Endothelial cell of umbilical vein (primary cell): Measurements from ENCODE around the gene MIXL1. TPM values are rescaled to one million over a fixed set of nuclear protein-coding genes. Genes with fewer than 3 reads are reported as not detected.

ENCODE experiments used
- BruUV-seq: library from RNA; stranded (reverse); fragments of 400-500 nt; replicated peaks from 2 replicates; lab custom pipeline; 2021; lab: Mats Ljungman, UMichigan
- CTCF ChIA-PET: fragments of 300-600, 350-600 bp; sonication (Branson Sonifier 250); formaldehyde crosslinking; loops from one replicate; lab custom pipeline; 2021; ENCODE audit warnings: antibody characterized with exemption, inconsistent platforms; lab: Charles Lee
- POLR2A ChIA-PET: fragments of 300-600, 350-600 bp; sonication (Branson Sonifier 250); formaldehyde crosslinking; loops from one replicate; lab custom pipeline; 2021; ENCODE audit warnings: antibody characterized with exemption, inconsistent platforms; lab: Charles Lee
- DNase-seq: peaks from one replicate; pipeline ENCODE4 v3.0.0-alpha.2; 2011; ENCODE audit warnings: low read depth, low spot score
- FAIRE-seq: peaks from 2 replicates; lab custom pipeline; 2011; peaks lifted over from hg19 to GRCh38; lab: Jason Lieb, UNC
- H2AFZ ChIP-seq: 2 replicates; pipeline ENCODE4 v1.6.0; 2012; ENCODE audit warnings: low read depth, low read length, control low read depth, inconsistent platforms
- H3K27ac ChIP-seq: 2 replicates; pipeline ENCODE4 v1.5.1; 2011; ENCODE audit warnings: low read depth, mild to moderate bottlenecking, control low read depth, low read length, moderate library complexity; ENCODE audit not compliant: insufficient read depth
- H3K27me3 ChIP-seq, 2 experiments: 2 replicates each; pipeline versions ENCODE4 v1.6.0 to v1.6.1; 2011; ENCODE audit warnings: low read length in 2 of 2, mixed read lengths in 1 of 2; ENCODE audit not compliant: control insufficient read depth in 2 of 2, insufficient read depth in 2 of 2
- H3K36me3 ChIP-seq, 2 experiments: 2 replicates in 1 of 2; 3 replicates in 1 of 2; pipeline ENCODE4 v1.5.1; 2011; ENCODE audit warnings: low read length in 2 of 2, mild to moderate bottlenecking in 1 of 2, moderate library complexity in 1 of 2; ENCODE audit not compliant: control insufficient read depth in 2 of 2, insufficient read depth in 2 of 2; ENCODE audit errors: extremely low read depth in 1 of 2
- H3K4me1 ChIP-seq: 3 replicates; pipeline ENCODE4 v1.5.1; 2011; ENCODE audit warnings: mild to moderate bottlenecking, low read length; ENCODE audit not compliant: control insufficient read depth, insufficient read depth; ENCODE audit errors: extremely low read depth
- H3K4me2 ChIP-seq: 2 replicates; pipeline ENCODE4 v1.6.1; 2011; ENCODE audit warnings: low read length, control low read depth, mixed read lengths; ENCODE audit not compliant: insufficient read depth
- H3K4me3 ChIP-seq, 3 experiments: fragments of 200-600 bp in 1 of 3; sonication (generic), shearing (Covaris generic) in 1 of 3; replicated peaks in 1 of 3; 2 replicates each; pipeline ENCODE4 v1.5.1; 2011 to 2016; ENCODE audit warnings: control low read depth in 3 of 3, low read length in 3 of 3, mild to moderate bottlenecking in 2 of 3, inconsistent platforms in 1 of 3, low read depth in 1 of 3, moderate library complexity in 1 of 3; ENCODE audit not compliant: insufficient read depth in 1 of 3
- H3K79me2 ChIP-seq: 2 replicates; pipeline ENCODE4 v1.6.0; 2012; ENCODE audit warnings: low read length, inconsistent platforms; ENCODE audit not compliant: control insufficient read depth, insufficient read depth
- H3K9ac ChIP-seq: replicated peaks from 2 replicates; pipeline ENCODE3; 2011; ENCODE audit warnings: low read length, control low read depth; ENCODE audit not compliant: insufficient read depth; ENCODE audit errors: extremely low read depth
- H3K9me1 ChIP-seq: replicated peaks from 3 replicates; pipeline ENCODE4 v1.6.0; 2011; ENCODE audit warnings: mild to moderate bottlenecking, low read length; ENCODE audit not compliant: control insufficient read depth, insufficient read depth; ENCODE audit errors: extremely low read depth
- H3K9me3 ChIP-seq: replicated peaks from 2 replicates; pipeline ENCODE4 v1.5.1; 2012; ENCODE audit warnings: low read length, inconsistent platforms; ENCODE audit not compliant: control insufficient read depth, insufficient read depth
- H4K20me1 ChIP-seq: replicated peaks from 2 replicates; pipeline ENCODE3; 2011; ENCODE audit warnings: mild to moderate bottlenecking, low read length; ENCODE audit not compliant: control insufficient read depth, insufficient read depth; ENCODE audit errors: extremely low read depth
- EZH2 ChIP-seq: IDR thresholded peaks from 2 replicates; pipeline ENCODE4 v1.6.1; 2012; ENCODE audit warnings: borderline replicate concordance, low read depth, mild to moderate bottlenecking, moderate library complexity, low read length, inconsistent platforms; ENCODE audit not compliant: severe bottlenecking
- FOS ChIP-seq: IDR thresholded peaks from 2 replicates; pipeline ENCODE4 v1.6.1; 2011; ENCODE audit warnings: mild to moderate bottlenecking, low read length, moderate library complexity, borderline replicate concordance; ENCODE audit not compliant: insufficient read depth
- GATA2 ChIP-seq: IDR thresholded peaks from 2 replicates; pipeline ENCODE4 v1.7.0; 2011; ENCODE audit warnings: low read depth, mild to moderate bottlenecking, moderate library complexity, mixed read lengths, low read length; ENCODE audit not compliant: insufficient read length, insufficient read depth
- JUN ChIP-seq: IDR thresholded peaks from 2 replicates; pipeline ENCODE4 v1.6.1; 2011; ENCODE audit warnings: borderline replicate concordance, low read depth; ENCODE audit not compliant: insufficient read length, insufficient read depth
- MYC ChIP-seq: IDR thresholded peaks from one replicate; pipeline ENCODE4 v1.6.1; 2011; ENCODE audit warnings: mild to moderate bottlenecking, low read depth, low read length
- POLR2A ChIP-seq: IDR thresholded peaks from 2 replicates; pipeline ENCODE4 v1.6.1; 2012; ENCODE audit warnings: low read depth, mild to moderate bottlenecking, control low read depth, low read length
- POLR2AphosphoS5 ChIP-seq: IDR thresholded peaks from 2 replicates; pipeline ENCODE4 v1.6.1; 2012; ENCODE audit warnings: low read depth, mild to moderate bottlenecking, control low read depth, low read length, moderate library complexity; ENCODE audit not compliant: insufficient read depth
- dilution Hi-C: fragments of 300-500 bp; cut with MboI; formaldehyde crosslinking; loops from one replicate; pipeline ENCODE4 v1.15.0; 2019; ENCODE audit warnings: low sequenced_read_pairs; ENCODE audit not compliant: extremely low pct_ligation_motif_present
- intact Hi-C: fragments of 100-400 bp; cut with micrococcal nuclease; formaldehyde crosslinking; loops from one replicate; pipeline ENCODE4 v1.10.0; 2022
- polyA plus RNA-seq, 4 experiments: library from polyadenylated mRNA; depleted of rRNA in 3 of 4; stranded (reverse) in 3 of 4; unstranded in 1 of 4; fragments of >200 nt; gene quantifications; 2 replicates each; pipeline versions ENCODE4 v1.2.1 to v1.2.3, GENCODE V29; 2011 to 2012; ENCODE audit warnings: missing spikeins in 1 of 4
- total RNA-seq: library from RNA; stranded (reverse); gene quantifications from 2 replicates; pipeline ENCODE4 v1.2.3, GENCODE V29; 2021
- TF ChIP-seq, protein P1 (sequence below): IDR thresholded peaks from 2 replicates; pipeline ENCODE4 v1.6.1; 2011; ENCODE audit not compliant: insufficient read depth, insufficient read length
- TF ChIP-seq, protein P2 (sequence below), 2 donors: IDR thresholded peaks; 1 replicate in 1 of 2; 2 replicates in 1 of 2; pipeline ENCODE4 v1.5.1; 2011; ENCODE audit warnings: low read length in 2 of 2, mild to moderate bottlenecking in 2 of 2, moderate library complexity in 2 of 2, control low read depth in 1 of 2, inconsistent platforms in 1 of 2, low read depth in 1 of 2; ENCODE audit not compliant: insufficient read depth in 1 of 2; ENCODE audit errors: extremely low read depth in 1 of 2

Gene MIXL1
- total and polyA plus RNA-seq, 2 donors (not counting 3 experiments of a cell fraction or from before 2014, with no cell fraction given) = 0.58 to 1.2 TPM

DNA sequence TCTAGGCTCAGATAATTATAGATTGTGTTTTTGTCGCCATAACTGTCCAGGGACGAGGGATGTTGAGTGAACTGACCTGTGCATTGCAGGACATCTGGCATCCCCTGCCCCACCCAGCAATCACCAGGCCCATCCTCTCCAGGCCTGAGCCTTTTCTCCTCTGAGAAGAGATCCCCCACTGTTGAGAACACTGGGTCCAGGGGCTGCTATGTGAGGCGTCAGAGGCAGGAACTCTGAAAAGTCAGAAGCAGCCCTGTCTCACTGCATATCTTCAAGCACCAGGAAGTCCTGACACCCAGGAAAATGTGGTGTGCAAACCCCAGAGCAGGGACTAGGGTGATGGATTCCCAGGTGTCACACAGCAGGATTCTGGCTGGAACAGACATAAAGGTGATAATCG, 19.8 kb upstream of the MIXL1 start:
- no peak for FAIRE-seq
- no peak for DNase-seq
- H4K20me1 ChIP-seq = no peaks in the 10 kb centered on the region
- no TSS peak for BruUV-seq
- no peak overlapping the region for H3K4me2 ChIP-seq
- H3K4me3 ChIP-seq = no peak overlapping the region
- H3K79me2 ChIP-seq = no peaks in the 10 kb centered on the region
- no peaks in the 10 kb centered on the region for H3K9me1 ChIP-seq
- no peaks in the 10 kb centered on the region for H3K9me3 ChIP-seq
- H3K9ac ChIP-seq = no peak overlapping the region
- dilution Hi-C loops = no loop called here
- CTCF ChIA-PET = interaction anchor here (1.9 kb wide), 1 partner anchor 129 kb away, joined by 8 read pairs; no protein-coding TSS in a partner anchor
- H3K27ac ChIP-seq = no peak overlapping the region
- no peak overlapping the region for H2AFZ ChIP-seq
- peaks cover 0 to 1% of the 10 kb centered on the region in 2 experiments for H3K27me3 ChIP-seq
- no peak for TF ChIP-seq FOS
- no peak for TF ChIP-seq MYC
- no peak for TF ChIP-seq POLR2AphosphoS5
- TF ChIP-seq POLR2A = no peak
- no peak for TF ChIP-seq GATA2
- no peak for TF ChIP-seq JUN
- TF ChIP-seq, protein P1, sequence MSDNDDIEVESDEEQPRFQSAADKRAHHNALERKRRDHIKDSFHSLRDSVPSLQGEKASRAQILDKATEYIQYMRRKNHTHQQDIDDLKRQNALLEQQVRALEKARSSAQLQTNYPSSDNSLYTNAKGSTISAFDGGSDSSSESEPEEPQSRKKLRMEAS = no peak
- TF ChIP-seq, protein P2, sequence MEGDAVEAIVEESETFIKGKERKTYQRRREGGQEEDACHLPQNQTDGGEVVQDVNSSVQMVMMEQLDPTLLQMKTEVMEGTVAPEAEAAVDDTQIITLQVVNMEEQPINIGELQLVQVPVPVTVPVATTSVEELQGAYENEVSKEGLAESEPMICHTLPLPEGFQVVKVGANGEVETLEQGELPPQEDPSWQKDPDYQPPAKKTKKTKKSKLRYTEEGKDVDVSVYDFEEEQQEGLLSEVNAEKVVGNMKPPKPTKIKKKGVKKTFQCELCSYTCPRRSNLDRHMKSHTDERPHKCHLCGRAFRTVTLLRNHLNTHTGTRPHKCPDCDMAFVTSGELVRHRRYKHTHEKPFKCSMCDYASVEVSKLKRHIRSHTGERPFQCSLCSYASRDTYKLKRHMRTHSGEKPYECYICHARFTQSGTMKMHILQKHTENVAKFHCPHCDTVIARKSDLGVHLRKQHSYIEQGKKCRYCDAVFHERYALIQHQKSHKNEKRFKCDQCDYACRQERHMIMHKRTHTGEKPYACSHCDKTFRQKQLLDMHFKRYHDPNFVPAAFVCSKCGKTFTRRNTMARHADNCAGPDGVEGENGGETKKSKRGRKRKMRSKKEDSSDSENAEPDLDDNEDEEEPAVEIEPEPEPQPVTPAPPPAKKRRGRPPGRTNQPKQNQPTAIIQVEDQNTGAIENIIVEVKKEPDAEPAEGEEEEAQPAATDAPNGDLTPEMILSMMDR (IDR thresholded peaks at IDR 0.05; ENCODE audit: extremely low read depth in 1 of 2, insufficient read depth in 1 of 2, low read depth in 1 of 2, low read length in 2 of 2) = no peak
- TF ChIP-seq EZH2 = no peak
- no peaks in the 10 kb centered on the region for H3K36me3 ChIP-seq
- H3K4me1 ChIP-seq = no peaks in the 10 kb centered on the region
- POLR2A ChIA-PET = no interaction called here
- intact Hi-C loops = no loop called here
